ENCODE measurements around the gene KLF17.
"Not testable (repeated sequence)": the region's sequence is repeated elsewhere in the genome, so short reads cannot be mapped to it uniquely, and the experiment has no call there.

The KLF17 gene

GRCh38 chr1:44131411-44131810 lies 12.8 kb downstream of the KLF17 start:
- no peak overlapping the region for H3K27ac Mint-ChIP-seq
- H3K9me3 Mint-ChIP-seq = no peaks in the 10 kb centered on the region
- no peak overlapping the region for H3K4me3 Mint-ChIP-seq
- H3K27me3 Mint-ChIP-seq = peaks cover 1% of the 10 kb centered on the region
- no peaks in the 10 kb centered on the region for H3K36me3 Mint-ChIP-seq
- peaks cover 3% of the 10 kb centered on the region for H3K4me1 Mint-ChIP-seq

- Mint-ChIP-seq H3K4me3 (no peak overlapping the region), H3K27ac (no peak overlapping the region), H3K27me3 (peaks cover 2% of the 10 kb centered on the region), H3K36me3 (no peaks in the 10 kb centered on the region), H3K4me1 (no peaks in the 10 kb centered on the region), H3K9me3 (no peaks in the 10 kb centered on the region)
These were observed 15.7 kb downstream of the KLF17 start for GRCh38 chr1:44134071-44134920.

- no peaks in the 10 kb centered on the region for H3K4me1 Mint-ChIP-seq
- no peak overlapping the region for H3K4me3 Mint-ChIP-seq
- H3K27me3 Mint-ChIP-seq = peaks cover 4% of the 10 kb centered on the region
- H3K9me3 Mint-ChIP-seq = no peaks in the 10 kb centered on the region
- no peak overlapping the region for H3K27ac Mint-ChIP-seq
- no peaks in the 10 kb centered on the region for H3K36me3 Mint-ChIP-seq
These were observed 17.3 kb downstream of the KLF17 start for GRCh38 chr1:44135886-44136285.

GRCh38 chr1:44138239-44138638 lies 19.6 kb downstream of the KLF17 start:
- Mint-ChIP-seq H3K27me3 (peaks cover 6% of the 10 kb centered on the region), H3K36me3 (no peaks in the 10 kb centered on the region), H3K4me1 (no peaks in the 10 kb centered on the region), H3K27ac (no peak overlapping the region), H3K9me3 (no peaks in the 10 kb centered on the region), H3K4me3 (no peak overlapping the region)

- not testable (repeated sequence) for H3K9me3 Mint-ChIP-seq, H3K4me1 Mint-ChIP-seq, H3K27ac Mint-ChIP-seq
These were observed 20.9 kb downstream of the KLF17 start for GRCh38 chr1:44139565-44139964.

GRCh38 chr1:44141531-44141930 lies 22.9 kb downstream of the KLF17 start, which contains the start of gene KLF18:
Gene KLF18, minus strand, starts transcription at chr1:44141631. Its CDS starts 0 bp downstream, at chr1:44141631.
- H3K4me1 Mint-ChIP-seq = no peaks in the 10 kb centered on the region
- no peak within 1 kb of the TSS for H3K27ac Mint-ChIP-seq
- H3K36me3 Mint-ChIP-seq = peaks cover 4% of the 10 kb centered on the region
- peaks cover 6% of the 10 kb centered on the region for H3K27me3 Mint-ChIP-seq
- H3K9me3 Mint-ChIP-seq = peaks cover 11% of the 10 kb centered on the region
- H3K4me3 Mint-ChIP-seq = no peak within 1 kb of the TSS

More at GRCh38 chr1:44139565-44139964, 20.9 kb downstream of the KLF17 start:
- not testable (repeated sequence) for H3K4me3 Mint-ChIP-seq, H3K36me3 Mint-ChIP-seq, H3K27me3 Mint-ChIP-seq

GRCh38 chr1:44144962-44145756 lies 26.5 kb downstream of the KLF17 start:
- peaks cover 10% of the 10 kb centered on the region for H3K27me3 Mint-ChIP-seq
- H3K36me3 Mint-ChIP-seq = peaks cover 4% of the 10 kb centered on the region
- no peak overlapping the region for H3K4me3 Mint-ChIP-seq
- H3K4me1 Mint-ChIP-seq = no peaks in the 10 kb centered on the region
- H3K27ac Mint-ChIP-seq = no peak overlapping the region
- H3K9me3 Mint-ChIP-seq = peaks cover 11% of the 10 kb centered on the region

GRCh38 chr1:44146536-44147361 lies 28.1 kb downstream of the KLF17 start:
- Mint-ChIP-seq H3K27ac (no peak overlapping the region), H3K9me3 (peaks cover 11% of the 10 kb centered on the region), H3K4me1 (no peaks in the 10 kb centered on the region)

GRCh38 chr1:44147582-44147981 lies 29.0 kb downstream of the KLF17 start:
- H3K27ac Mint-ChIP-seq = no peak overlapping the region
- peaks cover 11% of the 10 kb centered on the region for H3K27me3 Mint-ChIP-seq
- peaks cover 4% of the 10 kb centered on the region for H3K36me3 Mint-ChIP-seq
- peaks cover 11% of the 10 kb centered on the region for H3K9me3 Mint-ChIP-seq
- H3K4me3 Mint-ChIP-seq = no peak overlapping the region
- no peaks in the 10 kb centered on the region for H3K4me1 Mint-ChIP-seq

More at GRCh38 chr1:44146536-44147361, 28.1 kb downstream of the KLF17 start:
- peaks cover 9% of the 10 kb centered on the region for H3K27me3 Mint-ChIP-seq
- no peak overlapping the region for H3K4me3 Mint-ChIP-seq
- H3K36me3 Mint-ChIP-seq = peaks cover 4% of the 10 kb centered on the region

GRCh38 chr1:44151332-44151731 lies 32.7 kb downstream of the KLF17 start:
- H3K9me3 Mint-ChIP-seq = no peaks in the 10 kb centered on the region
- H3K27ac Mint-ChIP-seq = peak overlapping the region; percentile 35
- H3K36me3 Mint-ChIP-seq = no peaks in the 10 kb centered on the region
- H3K27me3 Mint-ChIP-seq = peaks cover 13% of the 10 kb centered on the region
- H3K4me3 Mint-ChIP-seq = no peak overlapping the region
- H3K4me1 Mint-ChIP-seq = no peaks in the 10 kb centered on the region

- Mint-ChIP-seq H3K27ac (no peak overlapping the region), H3K4me1 (no peaks in the 10 kb centered on the region), H3K27me3 (peaks cover 13% of the 10 kb centered on the region), H3K36me3 (no peaks in the 10 kb centered on the region), H3K4me3 (no peak overlapping the region), H3K9me3 (no peaks in the 10 kb centered on the region)
These were observed 33.2 kb downstream of the KLF17 start for GRCh38 chr1:44151808-44152207.

- Mint-ChIP-seq H3K27ac (no peak overlapping the region), H3K27me3 (peaks cover 13% of the 10 kb centered on the region), H3K4me1 (no peaks in the 10 kb centered on the region), H3K4me3 (no peak overlapping the region), H3K9me3 (no peaks in the 10 kb centered on the region), H3K36me3 (no peaks in the 10 kb centered on the region)
These were observed 34.1 kb downstream of the KLF17 start for GRCh38 chr1:44152692-44153091.

GRCh38 chr1:44154049-44154448 lies 35.4 kb downstream of the KLF17 start:
- no peaks in the 10 kb centered on the region for H3K36me3 Mint-ChIP-seq

GRCh38 chr1:44157903-44158302 lies 39.3 kb downstream of the KLF17 start:
- Mint-ChIP-seq H3K4me3 (no peak overlapping the region), H3K36me3 (no peaks in the 10 kb centered on the region), H3K27ac (no peak overlapping the region), H3K27me3 (no peaks in the 10 kb centered on the region), H3K9me3 (no peaks in the 10 kb centered on the region), H3K4me1 (no peaks in the 10 kb centered on the region)

More at GRCh38 chr1:44154049-44154448, 35.4 kb downstream of the KLF17 start:
- Mint-ChIP-seq H3K4me1 (no peaks in the 10 kb centered on the region), H3K27me3 (peaks cover 11% of the 10 kb centered on the region), H3K27ac (no peak overlapping the region), H3K4me3 (no peak overlapping the region), H3K9me3 (no peaks in the 10 kb centered on the region)

- Mint-ChIP-seq H3K9me3 (no peaks in the 10 kb centered on the region), H3K4me3 (no peak overlapping the region), H3K4me1 (no peaks in the 10 kb centered on the region), H3K27me3 (no peaks in the 10 kb centered on the region), H3K27ac (no peak overlapping the region), H3K36me3 (no peaks in the 10 kb centered on the region)
These were observed 40.2 kb downstream of the KLF17 start for GRCh38 chr1:44158871-44159270.

Data from activated naive CD4-positive, alpha-beta T cell treated with anti-CD3 and anti-CD28 coated beads, Interleukin-2, amount 50 U/mL, for 24 hours (primary cell).